HUES64 (cell line): ENCODE measurements around the gene B3GNT5.
A peak's percentile ranks its signal among the peaks of the same experiment; 100 is the strongest.

Experiments used
- H3K27ac ChIP-seq: 2 replicates; pipeline ENCODE4 v1.7.0; 2013; ENCODE audit warnings: low read depth, low read length, inconsistent platforms
- H3K27me3 ChIP-seq: 2 replicates; pipeline ENCODE4 v1.6.1; 2013; ENCODE audit warnings: mild to moderate bottlenecking, low read length; ENCODE audit not compliant: insufficient read depth
- H3K36me3 ChIP-seq: 2 replicates; pipeline ENCODE4 v1.6.1; 2013; ENCODE audit warnings: mild to moderate bottlenecking, low read length; ENCODE audit not compliant: insufficient read depth
- H3K4me1 ChIP-seq: 2 replicates; pipeline ENCODE4 v1.6.1; 2013; ENCODE audit warnings: mild to moderate bottlenecking, low read length, moderate library complexity; ENCODE audit not compliant: insufficient read depth
- H3K4me3 ChIP-seq: 2 replicates; pipeline ENCODE4 v1.5.1; 2013; ENCODE audit warnings: mild to moderate bottlenecking, low read length, moderate library complexity
- H3K9ac ChIP-seq: 2 replicates; pipeline ENCODE4 v1.6.1; 2013; ENCODE audit warnings: mild to moderate bottlenecking, low read depth, low read length
- H3K9me3 ChIP-seq: 2 replicates; pipeline ENCODE4 v1.6.1; 2013; ENCODE audit warnings: low read depth, low read length; ENCODE audit not compliant: insufficient read depth
- WGBS: fragments of 150-250, 120-280 bp; methylation state at CpG from one replicate; pipeline ENCODE4 v1.1.7; 2013; ENCODE audit warnings: missing lambda C conversion rate; 5-methylcytosine and 5-hydroxymethylcytosine counted together

Gene B3GNT5

DNA sequence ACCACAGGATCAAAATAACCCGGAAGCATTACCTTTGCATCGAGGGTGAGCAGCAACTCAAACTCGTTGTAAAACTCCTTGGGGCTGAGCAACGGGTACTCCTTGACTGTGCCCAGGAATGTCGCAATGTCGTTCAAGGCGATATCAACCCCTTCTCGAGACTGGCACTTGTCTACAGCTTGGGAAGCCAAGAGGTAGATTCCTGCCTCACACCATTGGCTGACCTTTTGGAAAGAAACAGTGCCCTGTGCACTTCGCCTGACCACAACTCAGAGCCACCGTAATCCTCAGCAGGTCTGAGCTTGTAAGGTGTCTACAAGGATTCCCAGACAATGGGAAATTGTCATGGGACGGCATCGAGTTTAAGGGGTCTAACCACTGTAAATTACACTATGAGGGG, 43.9 kb downstream of the B3GNT5 start:
- 94% methylated on average over 12 of the region's 12 CpGs for WGBS
- H3K27me3 ChIP-seq = no peaks in the 10 kb centered on the region
- peaks cover 15% of the 10 kb centered on the region for H3K4me1 ChIP-seq
- H3K4me3 ChIP-seq = no peak overlapping the region
- H3K9me3 ChIP-seq = no peaks in the 10 kb centered on the region
- H3K9ac ChIP-seq = no peak overlapping the region
- peaks cover 25% of the 10 kb centered on the region for H3K36me3 ChIP-seq
- H3K27ac ChIP-seq = no peak overlapping the region

DNA sequence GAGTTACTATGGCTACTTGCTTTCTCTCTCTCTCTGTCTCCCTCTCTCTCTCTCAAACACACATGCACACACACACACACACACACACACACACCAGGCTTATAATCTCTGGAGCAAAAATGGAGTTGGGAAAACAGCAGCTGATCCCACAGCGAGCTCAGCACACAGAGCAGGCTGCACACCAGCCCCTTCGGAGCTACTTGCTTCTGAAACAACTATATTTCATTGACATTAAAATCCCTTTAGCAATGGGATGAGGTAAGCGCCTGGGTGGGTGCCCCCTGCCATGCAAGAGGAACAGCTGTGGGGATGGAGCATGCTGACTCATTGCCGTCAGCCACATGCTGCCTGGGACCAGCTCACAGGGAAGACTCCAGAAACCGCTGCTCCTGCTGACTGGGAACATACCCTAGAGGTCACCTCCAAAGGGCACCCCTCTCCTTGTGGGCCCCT, 45.7 kb downstream of the B3GNT5 start:
- H3K9ac ChIP-seq = peak overlapping the region; percentile 27; the same call in 1 of the 2 replicates
- 42% methylated on average over 5 of the region's 5 CpGs for WGBS
- no peaks in the 10 kb centered on the region for H3K9me3 ChIP-seq
- no peaks in the 10 kb centered on the region for H3K27me3 ChIP-seq
- peak overlapping the region; percentile 45; the same call in 1 of the 2 replicates for H3K27ac ChIP-seq
- peaks cover 15% of the 10 kb centered on the region for H3K4me1 ChIP-seq
- H3K4me3 ChIP-seq = no peak overlapping the region
- peaks cover 25% of the 10 kb centered on the region for H3K36me3 ChIP-seq

DNA sequence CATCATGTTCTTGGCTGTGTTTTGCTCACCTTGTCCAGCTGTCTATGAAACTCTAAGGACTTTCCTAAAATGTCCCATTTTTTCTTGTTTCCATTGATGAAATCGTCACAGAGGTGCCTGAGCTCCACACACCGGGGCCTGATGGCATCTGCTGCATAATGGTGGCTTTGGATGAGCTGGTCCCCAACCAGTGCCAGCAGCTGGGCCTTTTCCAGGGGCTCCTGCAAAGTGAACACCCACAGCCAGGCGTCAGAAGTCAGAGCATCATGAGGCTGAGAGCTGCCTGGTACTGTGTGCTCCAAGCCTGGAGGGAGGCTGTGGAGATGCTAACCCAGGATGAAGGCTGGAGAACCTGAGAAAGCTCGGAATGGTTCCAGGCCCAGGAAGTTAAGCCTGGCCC, 46.9 kb downstream of the B3GNT5 start:
- H3K9me3 ChIP-seq = no peaks in the 10 kb centered on the region
- WGBS = 95% methylated on average over 4 of the region's 4 CpGs
- no peak overlapping the region for H3K27ac ChIP-seq
- H3K4me1 ChIP-seq = peaks cover 15% of the 10 kb centered on the region
- peaks cover 19% of the 10 kb centered on the region for H3K36me3 ChIP-seq
- H3K27me3 ChIP-seq = no peaks in the 10 kb centered on the region
- H3K9ac ChIP-seq = no peak overlapping the region
- H3K4me3 ChIP-seq = no peak overlapping the region

DNA sequence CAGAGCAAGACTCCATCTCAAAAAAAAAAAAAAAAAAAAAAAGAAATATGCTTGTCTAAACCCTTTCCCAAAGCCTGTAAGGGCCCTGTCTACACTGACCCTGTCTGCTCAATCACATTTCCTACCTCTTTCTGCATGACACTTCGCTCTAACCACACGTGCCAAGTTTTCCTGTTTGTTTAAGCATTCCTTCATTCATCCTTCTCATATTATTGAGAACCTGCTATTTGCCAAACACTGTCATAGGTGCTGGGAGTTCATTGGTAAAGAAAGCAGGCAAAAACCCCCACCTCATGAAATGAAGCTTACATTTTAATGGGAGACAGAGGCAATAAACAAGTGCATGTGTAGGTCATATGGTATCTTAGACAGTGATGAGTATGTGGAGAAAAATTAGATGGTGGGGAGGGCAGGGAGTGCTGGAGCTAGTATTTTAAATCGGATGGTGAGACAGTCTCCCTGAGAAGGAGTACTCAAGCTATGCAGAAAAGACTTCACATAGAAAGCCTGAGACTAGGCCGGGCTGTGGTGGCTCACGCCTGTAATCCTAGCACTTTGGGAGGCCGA, 48.0 kb downstream of the B3GNT5 start:
- H3K9ac ChIP-seq = no peak overlapping the region
- H3K9me3 ChIP-seq = no peaks in the 10 kb centered on the region
- peaks cover 15% of the 10 kb centered on the region for H3K4me1 ChIP-seq
- no peak overlapping the region for H3K27ac ChIP-seq
- 91% methylated on average over 6 of the region's 6 CpGs for WGBS
- H3K36me3 ChIP-seq = peaks cover 11% of the 10 kb centered on the region; the same call in 1 of the 2 replicates
- no peak overlapping the region for H3K4me3 ChIP-seq
- H3K27me3 ChIP-seq = no peaks in the 10 kb centered on the region

DNA sequence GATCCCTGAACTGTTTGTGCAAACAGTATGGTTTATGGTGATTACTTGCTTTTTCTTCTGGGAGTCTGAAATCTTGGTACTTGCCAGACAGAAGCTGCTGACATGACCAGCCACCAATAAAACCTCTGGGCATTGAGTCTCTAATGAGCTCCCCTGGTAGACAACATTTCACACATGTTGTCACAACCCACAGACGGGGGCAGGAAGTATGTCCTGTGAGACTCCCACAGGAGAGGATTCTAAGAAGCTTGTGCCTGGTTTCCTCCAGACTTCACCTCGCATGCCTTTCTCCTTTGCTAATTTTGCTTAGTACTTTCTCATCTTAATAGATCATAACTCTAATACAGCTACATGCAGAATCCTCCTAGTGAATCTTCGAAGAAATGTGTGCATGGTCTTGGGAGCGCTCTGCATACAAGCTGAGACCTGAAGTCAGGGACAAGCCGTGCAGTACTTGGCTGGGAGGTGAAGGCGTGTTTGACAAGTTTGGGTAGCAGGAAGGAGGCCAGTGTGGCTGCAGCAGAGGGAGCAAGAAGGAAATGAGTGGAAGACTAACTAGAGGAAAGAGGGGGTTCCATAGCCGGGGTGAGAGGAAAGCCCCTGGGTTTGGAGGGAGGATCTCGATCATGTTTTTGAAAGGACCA, 49.0 kb downstream of the B3GNT5 start:
- 92% methylated on average over 8 of the region's 8 CpGs for WGBS
- no peaks in the 10 kb centered on the region for H3K9me3 ChIP-seq
- peaks cover 15% of the 10 kb centered on the region for H3K4me1 ChIP-seq

DNA sequence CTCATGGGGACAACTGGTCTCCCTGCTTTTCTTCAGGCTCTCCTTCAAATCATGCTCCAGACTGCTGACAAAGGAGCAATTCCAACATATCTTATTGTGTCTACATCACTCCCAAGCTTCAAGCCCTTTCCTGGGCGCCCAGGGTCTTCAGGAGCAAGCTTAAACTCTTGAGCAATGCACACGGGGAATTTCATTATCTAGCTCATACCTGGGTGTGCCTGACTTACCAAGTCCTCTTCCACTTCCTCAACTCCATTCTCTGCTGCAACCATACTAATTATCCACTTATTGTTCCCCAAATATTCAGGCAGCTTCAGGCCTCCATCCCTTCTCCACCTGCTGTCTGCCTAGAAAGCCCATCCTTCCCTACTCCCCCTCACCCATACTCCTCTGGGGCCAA, 50.6 kb downstream of the B3GNT5 start:
- no peaks in the 10 kb centered on the region for H3K27me3 ChIP-seq
- no peak overlapping the region for H3K27ac ChIP-seq
- no peak overlapping the region for H3K4me3 ChIP-seq
- H3K4me1 ChIP-seq = peaks cover 7% of the 10 kb centered on the region
- no peaks in the 10 kb centered on the region for H3K9me3 ChIP-seq
- 86% methylated on average over 2 of the region's 2 CpGs for WGBS
- H3K9ac ChIP-seq = no peak overlapping the region
- peaks cover 4% of the 10 kb centered on the region; the same call in 1 of the 2 replicates for H3K36me3 ChIP-seq

More for the DNA sequence above, 49.0 kb downstream of the B3GNT5 start:
- Histone ChIP-seq H3K4me3 (no peak overlapping the region), H3K27ac (no peak overlapping the region), H3K27me3 (no peaks in the 10 kb centered on the region), H3K36me3 (peaks cover 4% of the 10 kb centered on the region; the same call in 1 of the 2 replicates), H3K9ac (no peak overlapping the region)

DNA sequence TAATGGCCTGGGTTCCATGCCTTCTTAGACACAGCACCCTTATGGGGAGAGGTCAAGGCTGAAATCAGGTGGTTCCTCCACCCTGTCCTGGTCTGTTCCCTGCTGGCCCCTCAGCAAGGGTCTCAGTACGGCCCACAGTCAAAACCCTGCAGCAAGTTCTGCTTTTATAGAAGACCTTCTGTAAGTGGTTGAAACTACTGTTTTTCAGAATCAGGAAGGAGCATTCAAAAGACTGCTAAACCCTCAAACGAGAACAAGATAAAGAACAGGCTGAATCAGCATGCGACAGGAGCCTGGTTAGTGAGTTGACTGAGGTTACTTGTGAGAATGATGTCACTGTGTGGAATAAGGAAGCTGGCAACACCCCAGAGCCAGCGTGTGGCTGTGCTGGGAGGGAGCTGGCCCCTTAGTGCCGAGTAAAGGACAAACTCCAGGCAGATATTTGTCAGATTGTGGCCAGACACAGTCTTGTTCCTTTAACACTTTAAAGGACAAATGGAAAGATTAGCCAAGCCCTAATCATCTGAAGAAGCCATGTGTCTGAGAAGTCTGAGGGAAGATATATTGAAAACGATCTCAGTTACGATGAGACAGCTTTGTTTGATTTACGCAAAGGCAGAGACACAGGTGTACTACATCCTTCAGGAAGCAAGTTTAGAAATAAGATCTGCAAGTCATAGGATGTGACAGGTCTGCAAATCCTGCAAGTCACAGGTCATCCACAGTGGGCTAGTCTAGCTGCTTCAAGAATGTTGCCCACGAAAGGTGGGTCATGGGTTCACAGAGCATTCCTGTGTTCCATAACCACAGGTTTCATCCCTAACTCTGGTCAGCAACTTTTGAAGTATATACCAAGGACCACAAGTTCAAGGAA, 54.0 kb downstream of the B3GNT5 start:
- no peak overlapping the region for H3K27ac ChIP-seq
- H3K36me3 ChIP-seq = peaks cover 16% of the 10 kb centered on the region
- H3K4me1 ChIP-seq = no peaks in the 10 kb centered on the region
- H3K27me3 ChIP-seq = no peaks in the 10 kb centered on the region
- 86% methylated on average over 9 of the region's 9 CpGs for WGBS
- H3K4me3 ChIP-seq = no peak overlapping the region
- H3K9ac ChIP-seq = no peak overlapping the region
- H3K9me3 ChIP-seq = no peaks in the 10 kb centered on the region

DNA sequence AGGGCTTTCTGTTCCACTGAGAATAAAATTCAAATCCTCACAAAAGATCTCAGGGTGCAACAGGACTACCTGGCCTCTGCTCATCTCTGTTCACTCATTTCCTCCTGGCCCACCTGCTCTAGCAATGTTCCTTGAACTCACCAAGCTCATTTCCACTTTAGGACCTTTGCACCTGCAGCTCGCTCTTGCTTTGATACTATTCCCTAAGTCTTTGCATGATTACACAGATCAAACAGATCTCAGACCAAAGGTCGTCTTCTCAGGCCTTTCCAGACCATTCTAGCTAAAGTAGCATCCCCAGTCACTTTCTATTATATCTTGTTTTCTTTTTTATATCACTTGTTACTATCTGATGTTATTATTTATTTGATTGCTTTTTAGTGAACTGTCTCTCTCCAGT, 54.7 kb downstream of the B3GNT5 start:
- Histone ChIP-seq H3K9ac (no peak overlapping the region), H3K27ac (no peak overlapping the region), H3K27me3 (no peaks in the 10 kb centered on the region), H3K4me3 (no peak overlapping the region), H3K36me3 (peaks cover 16% of the 10 kb centered on the region), H3K4me1 (no peaks in the 10 kb centered on the region), H3K9me3 (no peaks in the 10 kb centered on the region)
- 90% methylated on average over 2 of the region's 2 CpGs for WGBS

DNA sequence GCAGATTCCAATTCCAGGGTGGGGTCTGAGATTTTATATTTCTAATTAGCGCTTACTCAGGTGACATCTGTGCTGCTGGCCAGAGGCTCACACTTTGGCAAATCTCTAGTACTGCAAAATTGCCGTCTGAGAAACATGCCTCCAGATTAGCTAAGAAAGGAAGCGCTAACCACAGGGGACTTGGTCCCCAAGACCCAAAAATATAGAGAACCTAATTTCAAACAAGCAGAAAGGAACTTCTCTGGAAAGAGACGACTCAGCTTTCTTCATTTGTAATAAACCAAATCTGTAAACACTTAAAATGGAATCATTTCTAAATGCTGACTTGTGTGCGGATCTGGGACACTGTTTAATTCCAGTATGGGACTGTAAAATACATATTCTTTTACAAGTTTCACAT, 55.7 kb downstream of the B3GNT5 start:
- Histone ChIP-seq H3K4me3 (no peak overlapping the region), H3K9ac (no peak overlapping the region), H3K27ac (no peak overlapping the region), H3K36me3 (peaks cover 16% of the 10 kb centered on the region), H3K4me1 (no peaks in the 10 kb centered on the region), H3K9me3 (no peaks in the 10 kb centered on the region), H3K27me3 (no peaks in the 10 kb centered on the region)
- WGBS = 97% methylated on average over 4 of the region's 5 CpGs

DNA sequence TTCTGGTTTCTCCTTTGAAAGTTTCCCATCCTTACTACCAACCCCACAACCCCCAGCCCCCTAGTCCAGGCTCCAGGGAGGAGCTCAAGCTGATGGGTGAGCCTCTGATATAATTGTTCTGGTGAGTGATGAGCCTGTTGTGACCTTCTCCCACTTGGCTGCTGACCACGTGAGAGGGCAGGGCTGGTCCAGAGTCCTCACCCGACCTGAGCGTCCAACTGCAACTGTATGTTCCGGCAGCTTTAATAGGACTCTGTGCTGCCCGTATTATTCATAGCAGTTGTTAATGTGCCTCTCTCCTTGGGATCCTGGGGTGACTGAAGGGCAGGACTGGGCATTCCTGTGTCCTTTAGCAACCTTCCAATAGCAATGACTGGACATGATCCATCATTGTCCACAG, 56.2 kb downstream of the B3GNT5 start:
- WGBS = 93% methylated on average over 5 of the region's 5 CpGs
- Histone ChIP-seq H3K9me3 (no peaks in the 10 kb centered on the region), H3K27ac (no peak overlapping the region), H3K36me3 (peaks cover 16% of the 10 kb centered on the region), H3K9ac (no peak overlapping the region), H3K4me1 (no peaks in the 10 kb centered on the region), H3K4me3 (no peak overlapping the region), H3K27me3 (no peaks in the 10 kb centered on the region)

DNA sequence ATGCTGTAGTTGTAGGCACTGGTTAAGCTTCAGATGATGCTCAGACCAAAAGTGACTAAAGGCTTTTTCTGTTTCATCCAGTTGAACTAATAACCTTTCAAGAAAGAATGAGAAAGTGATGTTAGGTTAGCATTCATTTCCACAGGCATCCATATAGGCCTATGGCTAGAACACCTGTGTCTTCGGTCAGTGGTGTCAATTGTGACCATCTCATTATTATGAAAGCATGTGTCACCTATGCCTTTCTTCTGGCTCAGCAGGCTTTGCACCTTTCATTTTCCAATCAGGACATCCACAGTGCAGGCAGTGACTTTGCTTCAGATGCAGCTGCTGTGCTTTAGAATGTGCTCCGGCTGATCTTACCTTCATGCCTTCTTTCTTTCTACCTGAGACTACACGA, 57.9 kb downstream of the B3GNT5 start:
- H3K4me1 ChIP-seq = no peaks in the 10 kb centered on the region
- no peaks in the 10 kb centered on the region for H3K9me3 ChIP-seq
- 92% methylated on average over 3 of the region's 3 CpGs for WGBS
- peaks cover 16% of the 10 kb centered on the region for H3K36me3 ChIP-seq
- H3K27me3 ChIP-seq = no peaks in the 10 kb centered on the region
- no peak overlapping the region for H3K4me3 ChIP-seq
- H3K27ac ChIP-seq = no peak overlapping the region
- no peak overlapping the region for H3K9ac ChIP-seq
